Mesothelial cell of epicardium (in vitro differentiated cells): Measurements from ENCODE around the gene ARMC2. TPM values are rescaled to one million over a fixed set of nuclear protein-coding genes. Genes with fewer than 3 reads are reported as not detected.

ENCODE experiments used
- DNase-seq, 2 experiments: peaks; one replicate each; pipeline ENCODE4 v3.0.0; 2021; ENCODE audit warnings: low spot score in 2 of 2; ENCODE audit not compliant: unreplicated experiment in 2 of 2
- H3K27ac Mint-ChIP-seq: 2 replicates; pipeline ENCODE4 v1.8.0; 2021; ENCODE audit warnings: mixed read lengths
- H3K27me3 Mint-ChIP-seq: 2 replicates; pipeline ENCODE4 v1.8.0; 2021; ENCODE audit warnings: low read depth, mixed read lengths
- H3K36me3 Mint-ChIP-seq: 2 replicates; pipeline ENCODE4 v1.8.0; 2021; ENCODE audit warnings: mixed read lengths
- H3K4me1 Mint-ChIP-seq: 2 replicates; pipeline ENCODE4 v1.8.0; 2021; ENCODE audit warnings: mixed read lengths
- H3K4me3 Mint-ChIP-seq: 2 replicates; pipeline ENCODE4 v1.8.0; 2021; ENCODE audit warnings: mild to moderate bottlenecking, moderate library complexity, mixed read lengths
- H3K9me3 Mint-ChIP-seq: 2 replicates; pipeline ENCODE4 v1.8.0; 2021; ENCODE audit warnings: mixed read lengths
- CTCF ChIP-seq: fragments of 200-600 bp; sonication (generic); IDR thresholded peaks from one replicate; pipeline ENCODE4 v1.5.0; 2021; ENCODE audit warnings: antibody characterized with exemption; ENCODE audit not compliant: unreplicated experiment
- total RNA-seq: library from RNA; stranded (reverse); gene quantifications from 3 replicates; pipeline ENCODE4 v1.2.1, GENCODE V29; 2021

ARMC2 gene
- total RNA-seq, 1 donor from 2014 or later = 16.5 TPM

GRCh38 chr6:108952776-108953486 is 104.7 kb downstream of the ARMC2 start:
- H3K4me1 Mint-ChIP-seq = peaks cover 19% of the 10 kb centered on the region
- H3K27me3 Mint-ChIP-seq = no peaks in the 10 kb centered on the region
- H3K36me3 Mint-ChIP-seq = no peaks in the 10 kb centered on the region
- H3K27ac Mint-ChIP-seq = peak overlapping the region; percentile 19
- TF ChIP-seq CTCF = no peak
- no peak overlapping the region for H3K4me3 Mint-ChIP-seq
- H3K9me3 Mint-ChIP-seq = no peaks in the 10 kb centered on the region
- DNase-seq = no peak

- H3K27ac Mint-ChIP-seq = no peak overlapping the region
- no peaks in the 10 kb centered on the region for H3K36me3 Mint-ChIP-seq
- no peaks in the 10 kb centered on the region for H3K27me3 Mint-ChIP-seq
- no peak for DNase-seq
- no peaks in the 10 kb centered on the region for H3K9me3 Mint-ChIP-seq
- H3K4me3 Mint-ChIP-seq = no peak overlapping the region
- peaks cover 12% of the 10 kb centered on the region for H3K4me1 Mint-ChIP-seq
- no peak for TF ChIP-seq CTCF
These were observed 105.5 kb downstream of the ARMC2 start for GRCh38 chr6:108953681-108954080.

GRCh38 chr6:108955329-108955949 is 107.2 kb downstream of the ARMC2 start:
- Mint-ChIP-seq H3K36me3 (no peaks in the 10 kb centered on the region), H3K4me1 (peaks cover 8% of the 10 kb centered on the region), H3K27me3 (no peaks in the 10 kb centered on the region), H3K4me3 (no peak overlapping the region), H3K27ac (no peak overlapping the region), H3K9me3 (no peaks in the 10 kb centered on the region)
- no peak for TF ChIP-seq CTCF
- no peak for DNase-seq

- H3K36me3 Mint-ChIP-seq = no peaks in the 10 kb centered on the region
- DNase-seq = no peak
- no peak overlapping the region for H3K4me3 Mint-ChIP-seq
- H3K9me3 Mint-ChIP-seq = no peaks in the 10 kb centered on the region
- no peak for TF ChIP-seq CTCF
- H3K27ac Mint-ChIP-seq = no peak overlapping the region
- peaks cover 8% of the 10 kb centered on the region for H3K4me1 Mint-ChIP-seq
- no peaks in the 10 kb centered on the region for H3K27me3 Mint-ChIP-seq
These were observed 109.0 kb downstream of the ARMC2 start for GRCh38 chr6:108957221-108957620.

- DNase-seq = no peak
- TF ChIP-seq CTCF = no peak
- Mint-ChIP-seq H3K4me3 (no peak overlapping the region), H3K27me3 (no peaks in the 10 kb centered on the region), H3K4me1 (no peaks in the 10 kb centered on the region), H3K27ac (no peak overlapping the region), H3K9me3 (no peaks in the 10 kb centered on the region), H3K36me3 (peaks cover 2% of the 10 kb centered on the region)
These were observed 110.9 kb downstream of the ARMC2 start for GRCh38 chr6:108958900-108959770.
